Esophagus (tissue), 2 donors: ENCODE data around the gene CENPK. TPM values are rescaled to one million over a fixed set of nuclear protein-coding genes. Genes with fewer than 3 reads are reported as not detected.
A peak's percentile ranks its signal among the peaks of the same experiment; 100 is the strongest.
"Not testable (repeated sequence)": the region's sequence is repeated elsewhere in the genome, so short reads cannot be mapped to it uniquely, and the experiment has no call there.

ENCODE experiments used
- H3K27ac ChIP-seq, 2 donors: one replicate each; pipeline ENCODE4 v1.5.1; 2013; ENCODE audit warnings: low read depth in 2 of 2, mild to moderate bottlenecking in 2 of 2, inconsistent platforms in 1 of 2, low read length in 1 of 2, moderate library complexity in 1 of 2
- H3K27me3 ChIP-seq, 2 donors: one replicate each; pipeline ENCODE4 v1.6.1; 2013; ENCODE audit warnings: low read length in 2 of 2, control low read depth in 1 of 2, mild to moderate bottlenecking in 1 of 2; ENCODE audit not compliant: insufficient read depth in 2 of 2, control insufficient read depth in 1 of 2
- H3K36me3 ChIP-seq, 2 donors: one replicate each; pipeline ENCODE4 v1.6.1; 2013; ENCODE audit warnings: low read length in 1 of 2; ENCODE audit not compliant: control insufficient read depth in 2 of 2, insufficient read depth in 2 of 2
- H3K4me1 ChIP-seq, 2 donors: one replicate each; pipeline ENCODE4 v1.6.1; 2013; ENCODE audit warnings: low read length in 1 of 2; ENCODE audit not compliant: control insufficient read depth in 2 of 2, insufficient read depth in 2 of 2
- H3K4me3 ChIP-seq, 2 donors: one replicate each; pipeline ENCODE4 v1.5.1; 2013; ENCODE audit warnings: low read length in 2 of 2, mild to moderate bottlenecking in 2 of 2, low read depth in 1 of 2, moderate library complexity in 1 of 2
- H3K9me3 ChIP-seq, 2 donors: one replicate each; pipeline ENCODE4 v1.6.1; 2013; ENCODE audit warnings: mild to moderate bottlenecking in 2 of 2, low read depth in 1 of 2, low read length in 1 of 2, moderate library complexity in 1 of 2; ENCODE audit not compliant: control insufficient read depth in 2 of 2, insufficient read depth in 1 of 2
- WGBS, 2 donors: extraction: QIAGEN DNeasy Blood & Tissue Kit; methylation state at CpG; one replicate each; pipeline ENCODE4 v1.1.7; 2013; 5-methylcytosine and 5-hydroxymethylcytosine counted together
- polyA plus RNA-seq, 2 donors: library from polyadenylated mRNA; stranded (reverse); fragments of 200-250 nt; gene quantifications; one replicate each; pipeline ENCODE4 v1.2.3, GENCODE V29; 2013
- donor health status: healthy with polysubstance abuse.
- donor health status: Bipolar disorder and iron deficiency.

The CENPK gene
- polyA plus RNA-seq, 2 donors, result 6.6 to 8.6 TPM

GRCh38 chr5:65525726-65526125, 37.2 kb downstream of the CENPK start:
- no peak overlapping the region for H3K27ac ChIP-seq
- H3K9me3 ChIP-seq, result no peaks in the 10 kb centered on the region
- no peaks in the 10 kb centered on the region for H3K36me3 ChIP-seq
- no peaks in the 10 kb centered on the region for H3K27me3 ChIP-seq
- H3K4me1 ChIP-seq, result no peaks in the 10 kb centered on the region
- no peak overlapping the region for H3K4me3 ChIP-seq
- 94 to 95% methylated on average over 3 of the region's 3 CpGs for WGBS, 2 donors

- 48 to 58% methylated on average over 6 of the region's 6 CpGs for WGBS, 2 donors
- Histone ChIP-seq H3K27me3 (no peaks in the 10 kb centered on the region), H3K36me3 (no peaks in the 10 kb centered on the region), H3K4me3 (no peak overlapping the region), H3K9me3 (no peaks in the 10 kb centered on the region), H3K27ac (no peak overlapping the region), H3K4me1 (no peaks in the 10 kb centered on the region)
These were observed 50.6 kb downstream of the CENPK start for GRCh38 chr5:65512170-65512937.

GRCh38 chr5:65508978-65509377, 54.0 kb downstream of the CENPK start:
- 85 to 93% methylated on average over 2 of the region's 2 CpGs for WGBS, 2 donors
- no peaks in the 10 kb centered on the region for H3K4me1 ChIP-seq
- no peaks in the 10 kb centered on the region for H3K27me3 ChIP-seq
- H3K36me3 ChIP-seq, result no peaks in the 10 kb centered on the region
- no peak overlapping the region for H3K27ac ChIP-seq
- no peak overlapping the region for H3K4me3 ChIP-seq
- no peaks in the 10 kb centered on the region for H3K9me3 ChIP-seq

- no peak overlapping the region for H3K27ac ChIP-seq
- no peaks in the 10 kb centered on the region for H3K36me3 ChIP-seq
- no peaks in the 10 kb centered on the region for H3K4me1 ChIP-seq
- H3K27me3 ChIP-seq, result no peaks in the 10 kb centered on the region
- no peak overlapping the region for H3K4me3 ChIP-seq
- no peaks in the 10 kb centered on the region for H3K9me3 ChIP-seq
- 75 to 79% methylated on average over 3 of the region's 3 CpGs for WGBS, 2 donors
These were observed 56.0 kb downstream of the CENPK start for GRCh38 chr5:65506961-65507360.

GRCh38 chr5:65489119-65489518, 73.8 kb downstream of the CENPK start:
- Histone ChIP-seq H3K27ac (no peak overlapping the region), H3K4me3 (no peak overlapping the region), H3K9me3 (no peaks in the 10 kb centered on the region), H3K36me3 (no peaks in the 10 kb centered on the region), H3K4me1 (no peaks in the 10 kb centered on the region), H3K27me3 (no peaks in the 10 kb centered on the region)
- WGBS, 2 donors, result 90 to 92% methylated on average over 4 of the region's 4 CpGs

GRCh38 chr5:65488038-65488687, 74.8 kb downstream of the CENPK start:
- WGBS, 2 donors, result 84 to 90% methylated on average over 7 of the region's 7 CpGs
- not testable (repeated sequence) for H3K4me1 ChIP-seq, H3K36me3 ChIP-seq, H3K9me3 ChIP-seq, H3K27ac ChIP-seq, H3K4me3 ChIP-seq, H3K27me3 ChIP-seq

GRCh38 chr5:65486803-65487202, 76.2 kb downstream of the CENPK start:
- WGBS, 2 donors, result 90 to 95% methylated on average over 2 of the region's 2 CpGs
- H3K27me3 ChIP-seq, H3K36me3 ChIP-seq: not testable (repeated sequence)

GRCh38 chr5:65485405-65485804, 77.6 kb downstream of the CENPK start:
- no peaks in the 10 kb centered on the region for H3K9me3 ChIP-seq
- H3K4me3 ChIP-seq, result no peak overlapping the region
- no peaks in the 10 kb centered on the region for H3K27me3 ChIP-seq
- H3K4me1 ChIP-seq, result no peaks in the 10 kb centered on the region
- WGBS, 2 donors, result 92% methylated on average over 27 to 28 of the region's 28 CpGs
- H3K36me3 ChIP-seq, result no peaks in the 10 kb centered on the region
- no peak overlapping the region for H3K27ac ChIP-seq

More at GRCh38 chr5:65486803-65487202, 76.2 kb downstream of the CENPK start:
- H3K9me3 ChIP-seq, H3K27ac ChIP-seq, H3K4me3 ChIP-seq, H3K4me1 ChIP-seq: not testable (repeated sequence)

- Histone ChIP-seq H3K36me3 (no peaks in the 10 kb centered on the region), H3K4me1 (no peaks in the 10 kb centered on the region), H3K27ac (no peak overlapping the region), H3K27me3 (no peaks in the 10 kb centered on the region), H3K9me3 (no peaks in the 10 kb centered on the region), H3K4me3 (peak overlapping the region in 1 of 2 donors; percentile 83)
- WGBS, 2 donors, result 18 to 27% methylated on average over 3 of the region's 3 CpGs
These were observed 79.2 kb downstream of the CENPK start for GRCh38 chr5:65483546-65484346.
